AG09309 (cell line): ENCODE results near the gene IQGAP2.
A peak's percentile ranks its signal among the peaks of the same experiment; 100 is the strongest.

Experiments
- DNase-seq: peaks from one replicate; pipeline ENCODE4 v3.0.0-alpha.2; 2010; ENCODE audit warnings: low read depth
- H3K4me3 ChIP-seq: 2 replicates; pipeline ENCODE4 v1.5.1; 2011; ENCODE audit warnings: mild to moderate bottlenecking, low read depth, low read length, moderate library complexity; ENCODE audit not compliant: control insufficient read depth
- TF ChIP-seq, protein P1 (sequence below): IDR thresholded peaks from 2 replicates; pipeline ENCODE4 v1.5.1; 2011; ENCODE audit warnings: mild to moderate bottlenecking, low read depth, low read length, inconsistent platforms; ENCODE audit not compliant: insufficient read depth, control insufficient read depth; ENCODE audit errors: missing control alignments

IQGAP2 gene

GRCh38 chr5:76521240-76521758, 118.2 kb downstream of the IQGAP2 start:
- no peak overlapping the region for H3K4me3 ChIP-seq
- DNase-seq = peak; percentile 2
- TF ChIP-seq, protein P1, sequence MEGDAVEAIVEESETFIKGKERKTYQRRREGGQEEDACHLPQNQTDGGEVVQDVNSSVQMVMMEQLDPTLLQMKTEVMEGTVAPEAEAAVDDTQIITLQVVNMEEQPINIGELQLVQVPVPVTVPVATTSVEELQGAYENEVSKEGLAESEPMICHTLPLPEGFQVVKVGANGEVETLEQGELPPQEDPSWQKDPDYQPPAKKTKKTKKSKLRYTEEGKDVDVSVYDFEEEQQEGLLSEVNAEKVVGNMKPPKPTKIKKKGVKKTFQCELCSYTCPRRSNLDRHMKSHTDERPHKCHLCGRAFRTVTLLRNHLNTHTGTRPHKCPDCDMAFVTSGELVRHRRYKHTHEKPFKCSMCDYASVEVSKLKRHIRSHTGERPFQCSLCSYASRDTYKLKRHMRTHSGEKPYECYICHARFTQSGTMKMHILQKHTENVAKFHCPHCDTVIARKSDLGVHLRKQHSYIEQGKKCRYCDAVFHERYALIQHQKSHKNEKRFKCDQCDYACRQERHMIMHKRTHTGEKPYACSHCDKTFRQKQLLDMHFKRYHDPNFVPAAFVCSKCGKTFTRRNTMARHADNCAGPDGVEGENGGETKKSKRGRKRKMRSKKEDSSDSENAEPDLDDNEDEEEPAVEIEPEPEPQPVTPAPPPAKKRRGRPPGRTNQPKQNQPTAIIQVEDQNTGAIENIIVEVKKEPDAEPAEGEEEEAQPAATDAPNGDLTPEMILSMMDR = no peak

DNA sequence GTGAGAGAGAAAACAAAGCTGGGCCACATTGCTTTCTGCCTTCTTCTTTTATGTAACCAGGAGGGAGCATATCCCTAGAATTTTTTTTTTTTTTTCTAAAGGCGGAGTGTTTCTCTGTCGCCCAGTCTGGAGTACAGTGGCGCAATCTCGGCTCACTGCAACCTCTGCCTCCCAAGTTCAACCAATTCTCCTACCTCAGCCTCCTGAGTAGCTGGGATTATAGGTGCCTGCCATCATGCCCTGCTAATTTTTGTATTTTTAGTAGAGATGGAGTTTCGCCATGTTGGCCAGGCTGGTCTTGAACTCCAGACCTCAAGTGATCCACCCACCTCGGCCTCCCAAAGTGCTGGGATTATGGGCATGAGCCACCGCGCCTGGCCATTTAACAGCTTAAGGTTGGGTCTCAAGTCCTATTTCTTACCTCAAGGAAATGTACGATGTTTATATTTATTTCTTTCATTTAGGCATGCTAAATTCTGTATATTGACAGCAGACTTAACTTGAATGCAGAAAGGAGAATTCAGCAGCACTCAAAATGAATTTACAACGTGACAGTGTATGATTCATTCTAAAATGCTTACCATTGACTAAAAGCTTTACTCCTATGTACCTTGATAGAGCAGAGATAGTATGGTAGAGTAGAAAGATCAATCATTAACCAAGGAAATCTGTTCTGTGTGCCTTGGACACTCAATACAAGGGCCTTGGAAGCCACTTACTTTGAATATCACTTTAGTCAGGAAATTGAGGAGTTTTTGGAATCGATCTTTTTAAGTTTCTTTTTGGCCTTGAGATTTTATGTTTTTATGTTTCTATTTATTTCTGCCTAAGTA, 119.2 kb downstream of the IQGAP2 start:
- H3K4me3 ChIP-seq = no peak overlapping the region
- TF ChIP-seq, protein P1 = no peak
- DNase-seq = no peak

- no peak overlapping the region for H3K4me3 ChIP-seq
- DNase-seq = no peak
- TF ChIP-seq, protein P1 = no peak
Observed at GRCh38 chr5:76524101-76524835, 121.2 kb downstream of the IQGAP2 start.

DNA sequence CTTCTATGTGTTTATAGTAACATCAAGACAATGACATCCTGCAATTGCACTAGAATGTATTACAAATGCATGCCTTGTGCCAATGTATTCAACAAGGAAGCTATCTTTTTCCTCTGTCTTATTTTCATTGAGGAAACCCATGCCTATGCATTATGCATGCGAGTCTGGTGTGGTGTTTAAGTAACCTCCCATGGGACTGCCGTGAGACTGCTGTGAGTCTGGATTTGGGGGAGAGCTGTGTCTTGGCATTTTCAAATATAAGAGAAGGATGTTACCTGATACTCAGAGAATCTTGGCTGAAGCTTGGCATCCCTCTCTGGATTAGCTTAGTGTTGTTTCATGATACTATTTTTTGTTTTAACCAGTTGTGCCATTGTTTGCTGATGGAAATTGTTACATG, 121.8 kb downstream of the IQGAP2 start:
- DNase-seq = no peak
- H3K4me3 ChIP-seq = no peak overlapping the region
- TF ChIP-seq, protein P1 = no peak

DNA sequence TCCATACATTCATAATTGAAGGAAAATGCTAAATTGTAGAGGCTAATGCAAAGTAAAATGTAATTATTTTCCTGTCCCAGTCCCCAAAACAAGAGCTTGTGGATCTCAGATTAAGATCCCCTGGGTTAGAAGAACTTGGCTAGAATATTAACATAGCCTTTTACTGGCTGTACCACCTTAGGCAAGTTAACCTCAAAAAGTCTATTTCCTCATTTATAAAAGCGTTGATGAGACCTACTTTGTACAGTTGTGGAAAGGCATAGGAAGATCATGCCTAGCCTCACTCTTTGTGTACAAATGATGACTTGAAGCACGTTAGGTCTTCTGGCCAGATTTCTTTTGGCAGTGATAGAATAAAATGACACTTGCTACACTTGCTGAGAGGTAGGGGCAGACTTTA, 122.9 kb downstream of the IQGAP2 start:
- TF ChIP-seq, protein P1 = no peak
- no peak for DNase-seq
- H3K4me3 ChIP-seq = no peak overlapping the region

- H3K4me3 ChIP-seq = no peak overlapping the region
- TF ChIP-seq, protein P1 = no peak
- no peak for DNase-seq
Observed at GRCh38 chr5:76526950-76527583, 124.0 kb downstream of the IQGAP2 start.
